ENCODE results near the gene ZFYVE28.
A peak's percentile ranks its signal among the peaks of the same experiment; 100 is the strongest.
"Not testable (repeated sequence)": the region's sequence is repeated elsewhere in the genome, so short reads cannot be mapped to it uniquely, and the experiment has no call there.

Gene ZFYVE28

GRCh38 chr4:2236944-2237666, 181.3 kb downstream of the ZFYVE28 start:
- no peak for DNase-seq (ENCODE audit: low read depth)
- H3K4me3 ChIP-seq (ENCODE audit: low read depth, low read length) = no peak overlapping the region
- TF ChIP-seq CTCF (IDR thresholded peaks at IDR 0.05; ENCODE audit: low read depth, low read length, missing control alignments) = no peak

- no peak for TF ChIP-seq CTCF (IDR thresholded peaks at IDR 0.05; ENCODE audit: low read depth, low read length, missing control alignments)
Measured at GRCh38 chr4:2231082-2231481, 187.4 kb downstream of the ZFYVE28 start.

GRCh38 chr4:2226261-2226660, 192.2 kb downstream of the ZFYVE28 start:
- no peak overlapping the region for H3K4me3 ChIP-seq (ENCODE audit: low read depth, low read length)
- no peak for DNase-seq (ENCODE audit: low read depth)
- no peak for TF ChIP-seq CTCF (IDR thresholded peaks at IDR 0.05; ENCODE audit: low read depth, low read length, missing control alignments)

More at GRCh38 chr4:2231082-2231481, 187.4 kb downstream of the ZFYVE28 start:
- DNase-seq (ENCODE audit: low read depth) = no peak
- H3K4me3 ChIP-seq (ENCODE audit: low read depth, low read length) = no peak overlapping the region

GRCh38 chr4:2222838-2223237, 195.6 kb downstream of the ZFYVE28 start:
- DNase-seq (ENCODE audit: low read depth) = no peak
- no peak for TF ChIP-seq CTCF (IDR thresholded peaks at IDR 0.05; ENCODE audit: low read depth, low read length, missing control alignments)

GRCh38 chr4:2221378-2221777, 197.1 kb downstream of the ZFYVE28 start:
- DNase-seq (ENCODE audit: low read depth); H3K4me3 ChIP-seq (ENCODE audit: low read depth, low read length): not testable (repeated sequence)

More at GRCh38 chr4:2222838-2223237, 195.6 kb downstream of the ZFYVE28 start:
- H3K4me3 ChIP-seq (ENCODE audit: low read depth, low read length) = no peak overlapping the region

GRCh38 chr4:2220016-2220630, 198.3 kb downstream of the ZFYVE28 start:
- TF ChIP-seq CTCF (IDR thresholded peaks at IDR 0.05; ENCODE audit: low read depth, low read length, missing control alignments) = peak; percentile 98
- no peak overlapping the region for H3K4me3 ChIP-seq (ENCODE audit: low read depth, low read length)
- DNase-seq (ENCODE audit: low read depth) = peak; percentile 34
